HG02798 (cell line): ENCODE measurements around the gene SPTBN2.
A peak's percentile ranks its signal among the peaks of the same experiment; 100 is the strongest.

Experiments
- ATAC-seq: cut with Tn5 transposase; IDR thresholded peaks from one replicate; pipeline ENCODE4 v1.9.1; 2021; ENCODE audit warnings: mild to moderate bottlenecking; ENCODE audit not compliant: unreplicated experiment, poor library complexity

Gene SPTBN2

DNA sequence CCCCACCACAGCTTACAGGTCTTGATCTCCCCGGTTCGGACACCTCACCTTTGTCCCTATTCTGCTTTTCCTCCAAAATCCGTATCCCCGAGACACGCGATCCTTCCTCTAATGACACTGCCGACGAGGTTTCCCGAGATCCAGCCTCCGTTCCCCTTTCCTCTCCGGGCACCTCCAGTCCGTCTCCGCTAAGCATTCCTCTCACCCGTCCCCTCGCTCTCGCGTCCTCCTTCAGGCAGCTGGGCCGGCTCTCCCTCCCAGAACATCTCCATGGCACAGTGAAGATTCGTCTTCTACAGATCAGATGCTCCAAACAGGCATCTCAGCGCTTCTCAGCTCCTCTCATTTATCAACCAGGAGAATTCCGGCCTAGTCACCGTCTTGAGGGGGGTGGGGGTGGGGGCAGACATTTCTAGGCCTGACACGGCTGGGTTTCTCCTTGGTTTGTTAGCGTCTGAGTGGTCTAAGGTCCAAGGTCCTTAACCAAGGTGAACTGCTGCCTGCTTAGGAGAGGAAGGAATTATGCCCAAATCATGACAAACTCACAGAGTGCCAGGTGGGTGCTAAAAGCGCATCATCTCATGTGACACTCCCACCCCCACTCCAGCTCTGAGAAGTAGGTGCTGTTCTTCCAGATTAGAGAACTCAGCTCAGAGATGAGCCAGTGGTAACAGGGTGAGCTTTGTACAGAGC lies at the start of gene SPTBN2:
TSS of gene SPTBN2 (minus strand) at position 524 of the 693 bp plus-strand sequence. CDS start 7,976 bp downstream, outside the sequence.
- no peak for ATAC-seq

DNA sequence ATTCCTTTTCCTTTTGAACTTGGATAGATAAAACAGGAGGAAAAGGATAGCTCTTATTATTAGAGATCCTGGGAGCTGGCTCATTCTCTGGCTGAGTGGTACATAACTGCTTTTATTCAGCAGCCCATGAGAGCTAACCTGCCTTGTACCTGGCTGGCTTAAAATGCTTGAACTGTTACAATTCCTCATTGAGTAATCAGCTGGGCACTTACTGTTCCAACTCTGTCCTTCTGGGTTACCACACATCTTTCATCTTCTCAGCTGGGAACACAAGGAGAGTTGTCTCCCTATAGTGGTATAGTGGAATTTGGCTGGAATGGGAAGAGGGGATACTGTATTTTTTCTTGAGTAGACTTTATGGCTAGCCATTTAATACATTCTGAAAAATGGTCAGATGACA lies 39.8 kb upstream of the SPTBN2 start:
- no peak for ATAC-seq

DNA sequence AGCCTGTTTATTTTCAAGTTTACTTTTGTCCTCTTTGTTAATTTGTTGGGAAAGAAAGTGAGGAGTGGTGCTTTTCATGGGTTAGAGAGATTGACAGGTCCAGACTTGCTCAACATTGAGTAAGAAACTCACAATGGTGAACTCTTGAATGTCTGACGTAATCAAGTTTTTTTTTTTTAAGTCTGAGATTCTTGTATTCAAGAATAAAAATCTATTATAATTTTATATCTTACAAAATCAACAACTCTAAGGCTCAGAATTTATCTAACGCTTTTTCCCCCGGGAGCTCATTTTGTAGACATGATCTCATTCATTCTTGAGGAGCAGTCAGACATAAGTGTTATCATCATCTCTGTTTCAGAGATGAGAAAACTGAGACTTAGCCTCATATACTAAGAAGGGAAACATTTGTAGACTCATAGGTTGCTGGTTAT lies 39.1 kb upstream of the SPTBN2 start:
- no peak for ATAC-seq

DNA sequence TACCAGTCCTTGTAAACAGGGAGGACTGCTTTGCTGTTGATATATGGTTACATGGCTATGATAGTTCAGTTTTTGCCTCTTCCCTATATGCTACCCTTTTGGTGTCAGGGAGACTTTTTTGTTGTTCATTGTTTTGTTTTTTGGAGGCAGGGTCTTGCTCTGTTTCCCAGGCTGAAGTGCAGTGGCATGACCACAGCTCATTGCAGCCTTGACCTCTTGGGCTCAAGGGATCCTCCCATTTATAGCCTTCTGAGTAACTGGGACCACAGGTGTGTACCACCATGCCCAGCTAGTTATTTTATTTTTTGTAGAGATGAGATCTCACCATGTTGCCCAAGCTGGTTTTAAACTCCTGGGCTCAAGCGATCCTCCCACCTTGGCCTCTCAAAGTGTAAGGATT lies 38.6 kb upstream of the SPTBN2 start:
- no peak for ATAC-seq

DNA sequence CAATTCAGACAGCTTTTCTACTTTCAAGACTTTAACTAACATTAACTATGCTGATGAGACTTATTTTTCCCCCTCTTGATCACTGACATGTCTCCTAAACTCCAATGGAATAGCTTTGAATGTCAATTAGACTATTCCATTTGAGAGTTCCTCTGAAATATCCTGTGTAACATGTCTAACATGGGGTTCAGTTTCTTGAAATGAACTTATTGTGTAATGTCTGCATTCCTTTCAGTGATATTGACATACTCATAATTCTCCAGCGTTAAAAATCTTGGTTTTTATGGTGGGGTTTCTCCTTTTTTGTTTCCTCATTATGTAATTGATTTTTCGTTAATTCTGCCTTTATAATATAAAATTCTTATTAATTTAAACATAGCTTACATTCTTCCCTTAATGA lies 37.7 kb upstream of the SPTBN2 start:
- ATAC-seq: no peak

DNA sequence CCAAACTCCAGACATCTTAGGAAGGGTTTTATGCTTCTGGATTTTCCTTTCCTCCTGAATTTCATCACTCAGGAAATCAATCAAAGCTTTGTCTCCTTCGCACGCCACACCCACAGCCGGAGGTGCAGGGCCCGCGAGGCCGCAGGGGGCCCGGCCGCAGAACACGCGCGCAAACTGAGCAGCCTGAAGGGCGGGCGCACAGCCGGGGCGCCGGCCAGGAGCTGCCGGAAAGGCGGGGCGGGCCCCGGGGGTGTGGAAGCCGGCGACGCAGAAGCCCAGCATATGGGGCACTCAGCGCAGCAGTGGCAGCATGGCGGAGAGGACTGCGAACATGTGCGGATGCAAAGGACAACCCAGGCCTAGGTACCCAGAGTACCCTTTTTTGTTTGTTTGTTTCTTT lies 33.1 kb upstream of the SPTBN2 start:
- no peak for ATAC-seq

DNA sequence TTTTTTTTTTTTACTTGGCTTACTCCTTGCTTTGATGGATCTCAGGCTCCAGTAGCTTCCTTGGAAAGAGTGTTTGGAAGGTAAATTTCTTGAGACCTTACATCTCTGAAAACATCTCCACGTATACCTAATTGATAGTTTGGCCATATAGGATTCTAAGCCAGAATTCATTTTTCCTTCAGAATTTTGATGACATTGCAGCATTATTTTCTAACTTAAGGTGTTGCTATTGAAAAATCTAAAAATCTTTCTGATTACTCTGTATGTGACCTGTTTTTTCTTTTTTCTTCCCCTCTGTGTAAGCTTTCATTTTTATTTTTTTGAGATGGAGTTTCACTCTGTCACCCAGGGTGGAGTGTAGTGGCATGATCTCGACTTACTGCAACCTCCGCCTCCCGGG lies 23.1 kb upstream of the SPTBN2 start:
- no peak for ATAC-seq

DNA sequence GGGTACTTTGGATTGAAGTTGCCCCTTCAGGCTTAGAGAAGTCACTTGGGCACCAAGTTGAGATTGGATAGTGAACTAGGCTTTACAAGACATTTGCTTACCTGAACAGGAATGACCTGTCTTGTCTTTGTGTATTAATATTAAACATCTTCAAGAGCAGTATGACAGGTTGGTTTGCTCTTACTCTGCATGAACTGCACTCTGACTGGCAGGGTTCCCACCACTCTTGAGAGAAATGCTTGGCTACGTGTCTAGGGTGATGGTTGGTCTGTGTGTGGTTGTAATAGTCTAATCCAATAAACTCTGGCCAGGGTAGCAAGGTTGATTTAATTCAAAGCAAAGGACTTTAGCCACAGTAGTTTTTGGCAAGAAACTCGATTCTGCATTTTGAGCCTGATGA lies 20.1 kb upstream of the SPTBN2 start:
- ATAC-seq: no peak

DNA sequence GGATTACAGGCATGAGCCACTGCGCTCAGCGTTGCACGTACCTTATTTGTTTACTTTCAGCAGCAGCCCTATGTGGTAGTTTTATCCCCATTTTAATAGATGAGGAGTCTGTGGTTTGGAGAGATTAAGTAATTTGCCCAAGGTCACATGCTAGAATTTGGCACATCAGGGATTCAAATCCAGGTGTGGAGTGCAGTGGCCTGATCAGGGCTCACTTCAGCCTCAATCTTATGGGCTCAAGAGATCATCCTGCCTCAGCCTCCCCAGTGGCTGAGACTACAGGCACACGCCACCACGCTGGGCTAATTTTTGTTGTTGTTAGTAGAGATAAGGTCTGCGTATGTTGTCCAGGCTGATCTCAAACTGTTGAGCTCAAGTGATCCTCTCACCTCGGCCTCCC lies 18.5 kb upstream of the SPTBN2 start:
- no peak for ATAC-seq

DNA sequence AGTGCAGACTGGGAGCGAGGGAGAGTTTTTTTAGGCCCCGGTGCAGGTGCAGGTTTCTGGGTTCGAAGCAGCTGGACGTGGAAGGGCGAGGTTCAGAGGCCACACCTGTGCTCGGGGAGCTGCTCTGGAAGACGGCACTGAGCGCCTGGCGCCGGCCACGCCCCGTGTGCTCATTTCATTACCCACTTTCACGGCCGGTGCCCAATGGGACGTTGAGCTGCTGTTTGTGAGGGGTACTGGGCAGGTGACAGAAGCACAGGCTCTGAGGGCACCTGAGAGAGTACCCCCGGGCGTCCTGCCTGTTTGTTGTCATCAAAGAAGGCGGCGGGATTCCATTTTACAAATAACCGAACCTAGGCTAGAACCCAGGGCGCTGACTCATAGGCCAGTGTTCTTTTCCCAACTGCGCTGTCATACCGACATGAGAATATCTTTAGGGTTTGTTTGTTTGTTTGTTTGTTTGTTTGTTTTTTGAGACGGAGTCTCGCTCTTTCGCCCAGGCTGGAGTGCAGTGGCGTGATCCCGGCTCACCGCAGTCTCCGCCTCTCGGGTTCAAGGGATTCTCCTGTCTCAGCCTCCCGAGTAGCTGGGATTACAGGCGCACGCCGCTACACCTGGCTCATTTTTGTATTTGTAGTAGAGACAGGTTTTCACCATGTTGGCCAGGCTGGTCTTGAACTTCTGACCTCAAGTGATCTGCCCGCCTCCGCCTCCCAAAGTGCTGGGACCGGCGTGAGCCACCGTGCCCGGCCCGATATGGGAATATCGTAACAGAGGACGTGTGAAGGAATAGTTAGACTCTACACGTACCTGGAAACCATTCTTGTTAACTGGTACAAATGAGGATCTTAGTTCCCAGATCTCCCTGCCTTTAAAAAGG lies 16.6 kb upstream of the SPTBN2 start:
- peak; percentile 42 for ATAC-seq

DNA sequence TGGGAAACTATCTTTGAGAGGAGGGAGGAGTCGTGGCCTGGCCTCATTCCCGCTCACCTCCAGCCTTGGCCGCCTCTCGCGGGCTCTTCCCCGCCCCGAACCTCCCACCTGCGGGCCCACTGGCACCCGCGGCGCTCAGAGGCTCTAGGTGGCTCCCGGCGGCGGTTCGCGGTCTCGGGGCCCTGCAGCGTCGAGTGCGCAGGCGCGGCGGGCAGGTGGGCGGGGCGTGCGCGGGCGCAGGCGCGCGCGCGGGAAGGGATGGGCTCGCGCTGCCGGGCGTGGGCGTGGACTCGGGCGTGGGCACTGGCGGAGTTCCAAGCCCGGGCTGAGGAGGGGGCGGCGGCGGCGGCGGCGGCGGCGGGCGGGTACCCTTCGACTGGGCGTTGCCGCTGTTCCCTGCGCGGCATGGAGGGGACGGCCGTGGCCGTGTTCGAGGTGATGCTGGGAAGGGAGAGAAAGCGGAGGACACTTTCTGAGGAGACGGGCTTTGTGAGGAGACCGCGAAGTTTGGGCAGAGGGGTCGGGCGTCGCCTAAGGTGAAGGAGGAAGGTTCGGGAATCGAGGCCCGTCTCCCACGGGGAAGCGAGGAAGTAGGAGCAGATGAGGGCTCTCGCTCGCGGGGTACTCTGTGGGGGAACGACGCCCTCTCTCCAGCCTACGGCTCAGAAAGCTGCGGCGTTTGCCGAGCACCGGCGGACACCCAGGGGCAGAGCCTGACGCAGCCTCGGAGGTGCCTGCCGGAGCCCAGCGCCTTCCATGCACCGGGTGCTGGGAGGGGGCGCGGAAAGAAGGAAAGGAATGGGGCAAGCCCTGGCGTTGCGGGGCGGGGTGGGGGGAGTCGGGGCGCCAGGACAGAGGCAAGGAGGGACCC lies 15.7 kb upstream of the SPTBN2 start:
- peak; percentile 83 for ATAC-seq

DNA sequence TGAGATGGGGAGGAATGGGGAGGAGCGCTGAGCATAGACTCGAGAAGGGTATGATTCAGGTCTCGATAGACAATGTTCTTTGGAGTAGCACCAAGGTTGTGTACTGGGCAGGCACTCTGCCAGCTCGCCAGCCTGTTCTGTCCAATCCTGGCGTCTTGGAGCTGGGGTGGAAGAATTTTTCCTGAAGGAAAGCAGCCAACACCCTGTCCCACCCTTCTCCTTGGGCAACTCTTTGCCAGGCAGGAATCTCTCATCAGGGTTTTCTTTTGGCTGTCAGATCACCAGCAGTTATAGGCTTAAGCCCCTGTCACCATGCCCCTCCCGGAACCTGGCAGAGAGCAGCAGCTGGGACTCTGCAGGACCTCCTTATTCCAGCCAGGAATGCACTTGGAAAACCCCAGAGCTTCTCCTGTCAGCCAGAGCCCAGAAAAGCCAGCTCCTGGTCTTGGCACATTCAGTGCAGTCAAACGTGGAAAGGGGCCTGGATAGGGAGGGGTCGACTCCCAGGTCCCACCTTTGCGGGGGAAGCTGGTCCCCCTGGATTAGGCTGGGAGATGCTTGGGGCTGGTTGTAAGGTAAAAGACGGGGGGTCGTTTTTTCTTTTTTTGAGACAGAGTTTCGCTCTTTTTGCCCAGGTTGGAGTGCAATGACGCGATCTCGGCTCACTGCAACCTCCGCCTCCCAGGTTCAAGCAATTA lies 14.4 kb upstream of the SPTBN2 start:
- ATAC-seq: no peak

DNA sequence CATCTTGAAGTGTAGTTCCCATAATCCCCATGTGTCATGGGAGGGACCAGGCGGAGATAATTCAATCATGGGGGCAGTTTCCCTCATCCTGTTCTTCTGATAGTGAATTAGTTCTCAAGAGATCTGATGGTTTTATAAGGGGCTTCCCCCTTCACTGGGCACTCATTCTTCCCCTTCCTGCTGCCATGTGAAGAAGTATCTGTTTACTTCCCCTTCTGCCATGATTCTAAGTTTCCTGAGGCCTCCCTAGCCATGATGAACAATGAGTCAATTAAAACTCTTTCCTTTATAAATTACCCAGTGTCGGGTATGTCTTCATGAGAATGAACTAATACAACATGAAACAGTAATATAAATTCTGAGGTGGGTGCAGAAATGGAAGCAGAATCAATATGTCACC lies 12.1 kb upstream of the SPTBN2 start:
- ATAC-seq: no peak

DNA sequence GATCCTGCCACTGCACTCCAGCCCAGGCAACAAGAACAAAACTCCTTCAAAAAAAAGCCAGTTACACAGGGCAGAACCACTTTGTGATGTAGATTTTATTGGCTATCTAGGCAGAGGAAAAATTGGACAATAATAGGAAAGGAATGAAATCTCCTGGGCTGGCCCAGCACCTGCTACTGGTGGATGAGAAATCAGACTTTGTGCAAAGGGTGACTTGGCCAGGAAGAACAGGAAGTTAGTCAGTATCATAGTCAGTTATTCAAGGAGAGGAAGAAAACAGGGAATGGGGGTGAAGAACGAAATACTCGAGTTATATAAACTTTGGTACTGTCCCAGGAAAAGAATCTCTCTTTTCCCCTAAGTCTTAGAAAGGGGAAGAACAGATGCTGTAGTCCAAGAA lies 11.0 kb upstream of the SPTBN2 start:
- no peak for ATAC-seq

DNA sequence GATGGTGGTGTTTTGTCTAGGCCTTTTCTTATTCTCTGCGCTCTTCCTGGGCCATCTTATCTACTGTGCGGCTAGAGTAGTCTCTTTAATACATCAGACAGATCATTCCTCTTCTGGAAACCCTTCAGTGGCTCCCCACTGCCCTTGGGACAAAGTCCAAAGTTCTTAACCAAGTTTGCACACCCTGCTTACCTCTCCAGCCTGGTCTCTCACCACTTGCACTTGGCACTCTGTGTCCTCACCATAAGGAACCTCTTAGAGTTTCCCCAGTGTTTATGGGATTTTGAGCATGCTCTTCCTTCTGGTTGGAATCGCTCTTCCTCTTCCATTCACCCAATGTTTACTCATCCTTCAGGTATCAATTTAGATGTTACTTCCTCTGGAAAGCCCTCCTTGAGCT lies 5.2 kb upstream of the SPTBN2 start:
- ATAC-seq: no peak

DNA sequence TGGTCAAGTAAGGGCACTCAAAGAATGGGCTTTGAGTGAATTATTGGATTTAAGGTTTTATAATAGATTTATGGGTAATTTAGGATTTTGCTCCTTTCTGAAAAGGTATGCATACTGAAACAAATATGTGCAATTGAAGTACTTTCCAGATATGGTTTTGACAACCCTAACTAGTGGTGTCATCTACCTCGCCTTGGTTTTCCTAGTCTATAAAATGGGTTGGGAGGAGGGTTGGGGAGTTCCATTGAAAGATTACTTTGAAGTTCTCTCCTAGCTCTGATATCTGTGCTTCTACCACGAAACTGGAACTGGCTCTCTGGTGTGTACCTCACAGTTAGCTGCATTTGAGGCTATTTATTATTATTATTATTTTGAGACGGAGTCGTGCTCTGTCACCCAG lies 431 bp upstream of the SPTBN2 start:
- no peak for ATAC-seq

DNA sequence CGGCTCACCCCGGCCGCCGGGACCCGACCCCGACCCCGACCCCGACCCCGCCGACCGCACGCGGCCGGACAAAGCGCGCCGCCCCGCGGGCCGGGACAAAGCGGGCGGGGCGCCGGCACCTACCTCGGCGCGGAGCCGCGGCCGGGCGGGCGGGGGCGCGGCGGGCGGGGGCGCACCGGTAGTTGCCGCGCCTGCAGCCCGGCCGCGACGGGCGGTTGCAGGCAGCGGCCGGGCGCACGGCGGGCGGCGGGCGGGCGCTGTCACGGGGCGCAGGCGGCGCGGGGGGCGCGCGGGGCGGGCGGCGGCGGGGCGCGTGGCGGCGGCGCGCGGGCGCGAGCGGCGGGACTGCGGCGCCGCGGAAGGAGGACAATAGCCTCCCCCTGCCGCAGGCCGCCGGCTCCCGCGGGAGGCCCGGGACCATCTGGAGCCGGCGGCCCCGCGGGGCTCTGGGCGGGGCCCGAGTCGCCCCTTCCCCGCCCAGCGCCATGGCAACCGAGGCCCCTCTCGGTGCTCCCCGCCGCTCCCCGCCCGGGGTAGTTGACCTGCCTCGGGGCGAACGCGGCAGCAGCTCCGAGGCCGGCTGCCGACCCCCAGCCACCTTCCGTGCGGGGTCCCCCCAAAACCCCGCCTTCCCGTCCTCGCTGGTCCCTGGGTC lies 851 bp downstream of the SPTBN2 start:
- no peak for ATAC-seq

DNA sequence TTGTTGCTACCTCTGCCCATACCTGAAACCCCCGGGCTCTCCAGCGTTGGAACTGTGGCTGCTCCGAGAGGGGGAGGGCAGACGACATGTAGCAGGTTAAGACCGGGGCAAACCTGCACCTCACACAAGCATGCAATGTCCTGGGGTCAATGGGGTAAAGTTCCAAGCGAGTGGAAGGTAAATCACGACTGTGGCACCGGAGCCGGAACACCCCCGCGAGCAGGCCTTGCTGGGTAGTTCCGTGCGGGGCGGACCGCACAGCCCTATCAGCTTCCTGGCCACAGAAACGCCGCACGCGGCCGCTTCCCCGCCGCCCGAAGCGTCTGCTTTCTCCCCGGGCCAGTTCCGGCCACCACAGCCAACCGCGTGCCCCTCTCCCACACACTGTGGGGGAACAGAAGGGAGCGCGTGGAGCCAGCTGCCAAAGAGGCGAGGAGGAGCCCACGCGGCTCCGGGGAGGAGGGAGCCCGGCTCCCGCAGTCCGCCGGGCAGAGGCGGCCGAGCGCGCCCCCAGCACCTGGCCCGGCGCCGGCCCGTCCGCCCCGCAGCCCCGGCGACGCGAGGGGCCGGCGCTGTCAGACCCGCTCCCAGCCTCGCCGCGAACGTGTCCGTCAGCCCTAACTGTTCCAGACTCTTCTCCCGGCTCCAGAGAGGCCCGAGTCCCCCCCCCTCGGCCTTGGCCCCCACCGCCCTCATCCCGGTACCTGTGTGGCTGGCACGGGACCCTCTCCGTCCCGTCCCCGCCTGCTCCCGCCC lies 1.6 kb downstream of the SPTBN2 start:
- no peak for ATAC-seq

DNA sequence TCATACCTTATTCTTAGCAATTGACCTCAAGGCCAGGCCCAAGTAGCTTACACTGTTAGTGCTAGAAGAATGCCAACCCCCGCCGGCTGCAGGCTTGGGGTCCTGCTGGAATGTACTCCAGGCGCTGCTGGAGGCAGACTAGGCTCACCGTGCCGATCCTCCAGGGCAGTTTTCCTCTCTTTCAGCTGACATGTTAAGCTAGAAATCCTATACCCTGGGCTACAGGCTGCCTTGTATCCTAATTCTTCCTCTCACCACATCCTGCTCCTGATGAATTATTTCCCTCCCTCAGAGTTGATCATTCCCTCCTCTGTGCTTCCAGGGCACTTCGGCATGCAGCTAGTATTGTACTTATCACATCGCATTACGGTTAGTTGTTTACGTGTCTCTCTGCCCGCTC lies 3.4 kb downstream of the SPTBN2 start:
- no peak for ATAC-seq
